GM11168 (cell line): ENCODE data around the gene EMILIN1.
"Not testable (repeated sequence)": the region's sequence is repeated elsewhere in the genome, so short reads cannot be mapped to it uniquely, and the experiment has no call there.

ENCODE experiments used
- in situ Hi-C: fragments of 300-500 bp; cut with MboI; formaldehyde crosslinking; loops from one replicate; pipeline ENCODE4 v1.12.0; 2022; ENCODE audit warnings: low sequenced_read_pairs; ENCODE audit not compliant: unreplicated experiment

EMILIN1 gene

DNA sequence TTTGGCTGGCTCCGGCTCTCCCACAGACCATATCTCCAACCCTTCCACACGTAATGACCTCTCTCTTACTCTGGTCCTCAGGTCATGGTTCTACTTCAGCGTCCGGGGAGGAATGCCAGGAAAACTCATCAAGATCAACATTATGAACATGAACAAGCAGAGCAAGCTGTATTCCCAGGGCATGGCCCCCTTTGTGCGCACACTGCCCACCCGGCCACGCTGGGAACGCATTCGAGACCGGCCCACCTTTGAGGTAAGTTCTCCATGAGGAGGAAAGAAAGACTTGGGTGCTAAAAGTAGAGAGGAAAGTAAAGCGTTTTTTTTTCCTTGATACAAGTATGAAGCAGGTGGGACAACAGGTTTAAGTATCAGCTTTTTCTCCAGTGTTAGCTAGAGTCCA lies 25.1 kb upstream of the EMILIN1 start:
- in situ Hi-C loops, result no loop called here

DNA sequence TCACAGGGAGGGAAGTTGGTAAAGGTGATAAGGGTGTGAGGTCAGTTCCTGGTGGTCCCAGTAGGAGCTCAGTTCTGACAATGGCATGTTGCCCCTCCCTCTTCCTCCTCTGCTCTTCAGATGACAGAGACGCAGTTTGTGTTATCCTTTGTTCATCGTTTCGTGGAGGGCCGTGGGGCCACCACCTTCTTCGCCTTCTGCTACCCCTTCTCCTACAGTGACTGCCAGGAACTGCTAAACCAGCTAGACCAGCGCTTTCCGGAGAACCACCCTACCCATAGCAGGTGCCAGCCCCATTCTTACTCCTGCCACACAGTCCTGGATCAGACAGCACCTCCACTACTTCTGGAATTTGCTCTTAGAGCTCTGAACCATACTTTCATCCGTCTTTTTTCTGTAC lies 24.6 kb upstream of the EMILIN1 start:
- in situ Hi-C loops, result no loop called here

DNA sequence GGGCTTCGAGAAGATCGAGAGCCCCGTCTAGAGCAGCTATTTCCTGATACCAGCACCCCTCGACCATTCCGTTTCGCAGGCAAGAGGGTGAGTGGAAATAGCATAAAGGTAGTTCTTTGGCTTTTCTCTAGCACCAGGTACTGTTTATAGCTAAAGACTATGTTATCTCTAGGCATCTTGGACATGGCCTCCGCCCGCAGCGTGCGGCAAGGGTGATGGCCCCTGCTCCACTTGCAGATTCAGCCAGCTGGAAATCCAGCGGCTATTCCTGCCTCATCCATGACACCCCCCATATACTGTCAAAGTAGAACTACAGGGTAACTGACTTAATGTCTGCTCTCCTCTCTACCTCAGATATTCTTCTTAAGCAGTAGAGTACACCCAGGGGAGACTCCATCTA lies 23.7 kb upstream of the EMILIN1 start:
- in situ Hi-C loops, result no loop called here

- in situ Hi-C loops, result no loop called here
These were observed 21.2 kb upstream of the EMILIN1 start for GRCh38 chr2:27057184-27057583.

DNA sequence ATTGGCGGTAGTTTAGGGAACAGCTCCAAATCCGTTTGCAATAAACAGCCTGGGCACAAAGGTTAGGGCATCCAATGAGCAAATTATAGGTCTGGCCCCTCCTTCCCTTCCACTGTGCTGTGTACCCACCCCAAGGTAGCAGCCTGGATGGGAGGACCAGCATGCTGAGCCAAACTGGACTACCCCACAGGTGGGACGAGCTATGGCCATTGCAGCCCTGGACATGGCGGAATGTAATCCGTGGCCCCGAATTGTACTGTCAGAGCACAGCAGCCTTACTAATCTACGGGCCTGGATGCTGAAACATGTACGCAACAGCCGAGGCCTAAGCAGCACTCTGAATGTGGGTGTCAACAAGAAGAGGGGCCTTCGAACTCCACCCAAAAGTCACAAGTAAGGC lies 20.2 kb upstream of the EMILIN1 start:
- in situ Hi-C loops, result no loop called here

GRCh38 chr2:27059141-27059820 lies 19.1 kb upstream of the EMILIN1 start:
- in situ Hi-C loops, result no loop called here

DNA sequence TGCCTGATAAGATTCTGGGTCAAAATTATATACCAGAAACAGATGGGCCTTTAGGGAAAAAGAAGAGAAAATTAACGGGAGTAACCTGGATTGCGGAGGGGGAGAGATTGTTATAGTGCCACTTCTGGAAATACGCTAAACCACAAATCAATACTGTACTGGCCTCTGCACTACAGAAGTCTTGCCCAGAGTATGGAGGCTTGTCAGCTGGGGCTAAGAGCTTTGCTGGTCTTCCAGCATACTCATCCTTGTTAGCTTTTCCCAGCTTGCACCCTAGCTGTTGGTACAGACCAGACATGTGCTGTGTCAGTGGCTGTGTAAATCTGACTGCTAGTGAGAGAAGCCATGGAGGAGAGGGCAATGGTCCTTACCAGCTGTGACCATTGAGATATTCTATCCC lies 18.1 kb upstream of the EMILIN1 start:
- in situ Hi-C loops, result no loop called here

DNA sequence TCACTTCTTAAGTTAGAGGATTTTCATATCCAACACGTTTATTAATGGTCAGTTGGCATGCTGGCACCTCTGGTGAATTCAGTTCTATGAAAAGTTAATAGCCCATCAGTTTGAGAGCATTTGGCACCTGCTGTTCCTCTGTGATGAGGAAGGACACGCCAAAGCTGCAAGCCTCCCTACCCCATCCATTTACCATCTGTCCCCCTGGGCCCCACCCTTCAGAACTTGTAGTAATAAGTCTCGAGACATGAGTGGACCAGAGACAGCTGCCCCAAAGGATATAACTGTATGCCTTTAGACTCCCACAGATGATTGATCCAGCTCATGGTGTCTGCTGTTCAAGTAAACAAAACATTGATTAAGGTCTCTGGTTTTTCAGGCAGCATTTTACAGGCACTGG lies 13.3 kb upstream of the EMILIN1 start:
- in situ Hi-C loops, result no loop called here

- in situ Hi-C loops, result no loop called here
These were observed 11.0 kb upstream of the EMILIN1 start for GRCh38 chr2:27067385-27067784.

DNA sequence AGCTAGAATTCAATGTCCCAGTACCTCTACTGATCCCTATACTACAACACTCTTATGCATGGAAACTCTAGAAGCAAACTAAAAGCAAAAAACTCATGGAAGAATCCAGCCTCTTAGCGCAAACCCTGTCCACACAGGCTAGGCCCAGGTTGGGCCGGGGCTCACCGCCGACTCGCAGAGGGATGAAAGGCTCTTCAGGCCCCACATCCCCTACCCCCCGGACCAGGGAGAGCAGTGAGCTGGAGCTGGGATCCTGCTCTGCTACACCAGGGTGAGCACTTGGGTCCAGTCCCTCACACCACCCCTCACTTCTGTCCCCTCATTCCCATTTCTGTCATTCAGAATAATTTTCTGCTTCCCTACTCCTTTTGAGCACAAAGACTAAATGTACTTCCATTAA lies 9.0 kb upstream of the EMILIN1 start:
- in situ Hi-C loops, result no loop called here

DNA sequence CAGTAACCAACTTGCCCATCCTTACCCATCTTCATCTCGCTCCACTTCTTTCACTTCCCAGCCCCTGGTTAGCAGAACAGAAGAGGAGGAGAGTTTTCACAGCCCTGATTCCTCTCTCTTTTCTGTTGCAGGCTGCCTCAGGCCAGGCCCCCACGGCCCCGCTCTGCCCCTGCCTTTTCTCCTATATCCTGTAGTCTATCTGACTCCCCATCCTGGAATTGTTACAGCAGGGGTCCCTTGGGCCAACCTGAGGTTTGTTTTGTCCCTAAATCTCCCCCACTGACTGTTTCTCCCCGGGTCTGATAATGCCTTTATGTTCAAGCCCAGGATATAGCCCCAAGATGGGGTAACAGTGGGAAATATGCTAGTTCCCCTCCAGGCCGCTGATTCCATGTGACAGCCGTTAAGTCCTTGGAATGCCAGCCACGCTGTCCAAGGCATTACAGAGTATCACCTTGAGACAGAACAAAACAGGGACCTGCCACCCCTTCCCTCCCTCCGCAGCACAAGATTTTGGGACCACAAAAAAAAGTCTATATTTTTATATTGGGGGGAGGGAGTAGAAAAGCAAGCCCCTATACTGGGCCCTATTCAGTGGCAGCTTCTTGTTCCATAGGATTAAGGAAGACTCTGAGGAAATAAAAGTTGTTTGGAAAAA lies 8.3 kb upstream of the EMILIN1 start:
- in situ Hi-C loops, result no loop called here

- in situ Hi-C loops, result no loop called here
These were observed 7.7 kb upstream of the EMILIN1 start for GRCh38 chr2:27070653-27071276.

- in situ Hi-C loops, result no loop called here
These were observed 7.0 kb upstream of the EMILIN1 start, which contains the start of gene OST4 for GRCh38 chr2:27071277-27071989. TSS of gene OST4 (minus strand) at chr2:27071654.

DNA sequence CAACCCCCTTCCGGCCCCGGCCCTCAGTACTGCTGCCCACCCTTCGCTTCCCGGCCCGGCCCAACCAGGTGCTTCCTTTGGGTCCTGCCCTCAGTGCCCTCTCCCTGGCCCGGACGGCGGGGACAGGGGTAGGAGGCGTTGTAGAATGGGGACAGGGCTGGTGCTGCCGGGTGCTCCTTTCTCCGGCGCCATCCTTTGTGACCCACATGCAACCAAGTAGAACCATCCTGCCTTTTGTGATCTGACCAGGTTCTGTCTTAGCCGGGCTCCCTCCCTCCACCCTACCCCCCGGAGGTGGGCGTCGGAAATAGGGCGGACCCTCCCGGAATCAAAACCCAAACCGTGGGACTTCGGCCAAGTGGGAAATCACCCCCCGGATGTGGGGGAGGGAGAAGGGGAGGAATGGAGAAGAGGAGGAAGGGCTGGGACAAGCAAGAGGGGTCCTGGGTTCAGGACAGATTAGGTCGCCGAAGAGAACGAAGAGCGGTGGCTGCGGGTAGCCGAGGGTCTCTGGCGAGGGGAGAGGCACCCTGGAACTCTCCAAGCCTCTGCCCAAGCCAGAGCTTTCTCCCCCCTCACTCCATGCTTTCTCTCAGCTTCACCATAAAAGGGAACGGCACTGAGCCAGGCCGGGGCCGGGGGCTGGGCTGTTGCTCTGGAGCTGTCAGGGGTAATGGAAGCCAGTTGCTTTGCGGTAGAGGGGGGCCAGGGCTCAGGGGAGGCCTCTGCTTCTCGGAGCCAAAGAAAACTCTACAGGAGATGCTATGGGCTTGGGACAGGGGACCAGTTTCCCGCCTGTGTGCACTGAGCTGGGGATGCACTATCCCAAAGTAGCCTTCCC lies 6.2 kb upstream of the EMILIN1 start:
- in situ Hi-C loops, result no loop called here

DNA sequence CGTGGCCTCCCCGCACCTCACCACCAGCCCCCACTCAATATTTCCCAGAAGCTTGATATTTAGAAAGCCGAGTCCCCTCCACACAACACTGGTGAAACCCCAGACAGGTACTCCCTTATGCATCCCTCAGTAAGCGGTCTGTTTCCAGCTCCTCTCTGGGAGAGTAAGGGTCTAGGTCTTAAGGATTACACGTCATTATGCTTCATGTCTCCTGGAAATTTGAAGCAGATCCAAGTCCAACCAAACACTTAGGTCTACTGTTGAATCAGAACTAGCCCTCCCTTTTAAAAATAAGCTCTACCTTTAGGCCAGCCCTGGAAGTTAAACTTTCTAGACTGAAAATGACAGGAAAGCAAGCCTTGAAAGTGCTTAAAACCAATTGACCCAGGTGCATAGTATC lies 5.5 kb upstream of the EMILIN1 start:
- in situ Hi-C loops, result no loop called here

GRCh38 chr2:27073782-27074181 lies 4.6 kb upstream of the EMILIN1 start:
- in situ Hi-C loops, result no loop called here

- in situ Hi-C loops, result no loop called here
These were observed 3.5 kb upstream of the EMILIN1 start for GRCh38 chr2:27074738-27075565.

DNA sequence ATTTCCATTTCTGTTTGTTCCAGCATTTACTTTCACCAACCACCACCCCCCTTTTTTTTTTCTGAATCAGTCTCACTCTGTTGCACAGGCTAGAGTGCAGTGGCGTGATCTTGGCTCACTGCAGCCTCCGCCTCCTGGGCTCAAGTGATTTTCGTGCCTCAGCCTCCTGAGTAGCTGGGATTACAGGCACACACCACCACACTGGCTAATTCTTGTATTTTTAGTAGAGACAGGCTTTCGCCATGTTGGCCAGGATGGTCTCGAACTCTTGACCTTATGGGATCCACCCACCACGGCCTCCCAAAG lies 2.9 kb upstream of the EMILIN1 start:
- in situ Hi-C loops, result not testable (repeated sequence)

DNA sequence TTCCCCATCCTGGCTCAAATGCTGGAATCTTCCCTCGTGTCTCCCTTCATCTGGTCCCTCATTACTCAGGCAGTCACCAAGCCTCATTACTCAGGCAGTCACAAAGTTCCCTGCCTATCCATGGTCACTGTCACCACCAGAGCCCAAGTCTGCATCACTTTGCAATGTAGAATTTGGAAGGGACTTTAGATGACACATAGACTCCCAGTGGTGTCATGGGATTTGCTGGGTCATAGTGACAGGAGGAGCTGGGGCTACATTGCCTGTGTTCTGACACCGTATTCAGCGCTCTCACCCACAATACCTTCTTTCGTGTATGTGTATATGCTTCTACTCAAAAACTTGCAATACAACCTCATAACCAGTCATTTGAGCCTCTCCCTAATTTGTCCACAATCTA lies 2.1 kb upstream of the EMILIN1 start:
- in situ Hi-C loops, result no loop called here

DNA sequence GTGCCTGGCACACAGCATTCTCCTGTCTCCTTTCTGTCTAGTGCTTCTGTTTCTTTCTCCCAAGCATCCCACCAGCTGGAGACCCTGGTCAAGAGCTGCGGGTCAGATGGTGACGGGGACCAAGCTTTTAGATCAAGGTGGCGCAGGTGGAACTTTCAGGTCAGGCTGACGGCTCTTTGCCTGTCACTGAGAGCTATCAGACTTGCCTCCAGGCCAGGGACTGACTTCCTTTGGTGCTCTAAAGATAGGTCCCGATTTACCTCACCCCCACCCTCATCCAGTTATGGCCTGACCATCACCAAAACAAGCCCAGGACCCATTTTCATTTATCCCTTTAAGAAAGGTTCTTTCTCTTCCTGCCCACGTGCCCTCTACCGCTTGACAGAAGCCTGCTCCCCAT lies 1.2 kb upstream of the EMILIN1 start:
- in situ Hi-C loops, result no loop called here
